G401 (cell line): ENCODE results near the gene NUDT16L1. TPM values are rescaled to one million over a fixed set of nuclear protein-coding genes. Genes with fewer than 3 reads are reported as not detected.
"Not testable (repeated sequence)": the region's sequence is repeated elsewhere in the genome, so short reads cannot be mapped to it uniquely, and the experiment has no call there.

Source experiments
- DNase-seq: peaks from one replicate; pipeline ENCODE4 v3.0.0-alpha.2; 2015; ENCODE audit warnings: low spot score
- in situ Hi-C: cut with HindIII; loops from 2 replicates; pipeline ENCODE4 v1.10.0; 2016; ENCODE audit warnings: low sequenced_read_pairs, mixed read lengths
- total RNA-seq: library from RNA; depleted of rRNA; stranded (reverse); fragments of >200 nt; shearing (Covaris generic); gene quantifications from 2 replicates; pipeline ENCODE4 v1.2.3, GENCODE V29; 2014; rRNA removed

NUDT16L1 gene
- total RNA-seq, 1 experiment from 2014 or later: 71.5 TPM

DNA sequence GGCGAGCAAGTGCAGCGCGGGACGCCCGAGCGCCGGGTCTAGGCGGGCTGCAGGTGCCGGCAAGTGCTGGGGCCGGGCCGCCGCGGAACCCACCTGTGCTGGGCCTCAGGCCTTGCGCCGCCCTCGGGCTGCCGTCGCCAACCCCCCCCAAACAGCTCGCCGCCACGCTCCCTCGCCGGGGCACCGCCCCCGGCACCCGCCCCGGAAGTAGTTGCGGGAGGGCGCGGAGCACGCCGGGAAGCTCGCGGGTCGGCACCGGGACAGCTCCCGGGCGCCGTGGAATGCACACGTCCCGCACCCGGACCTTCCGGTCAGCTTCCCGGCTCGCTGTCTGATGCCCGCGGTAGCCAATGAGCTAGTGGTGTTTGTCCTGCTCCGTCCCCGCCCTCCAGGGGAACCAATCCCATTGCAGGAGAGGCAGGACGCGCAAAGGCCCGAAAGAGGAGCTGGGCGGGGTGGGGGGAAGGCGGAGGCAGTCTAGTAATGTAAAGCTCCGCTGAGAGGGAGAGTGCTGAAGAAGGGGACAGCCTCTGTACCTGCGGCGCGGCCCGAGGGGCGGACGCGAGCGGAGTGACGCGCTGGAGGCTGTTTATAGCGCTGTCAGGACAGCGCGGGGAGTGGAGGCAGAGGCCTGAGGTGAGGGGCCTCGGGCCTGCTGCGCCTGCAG, 40.8 kb downstream of the NUDT16L1 start, which contains the start of the genes ANKS3 and DNAAF8:
Gene ANKS3, minus strand, starts transcription at position 209 of the 667 bp plus-strand sequence. CDS start 4,122 bp downstream, outside the sequence.
Gene DNAAF8, plus strand, starts transcription at position 475 of the 667 bp plus-strand sequence. CDS start 1,978 bp downstream, outside the sequence.
- DNase-seq: peak; percentile 99
- in situ Hi-C loops: no loop called here

DNA sequence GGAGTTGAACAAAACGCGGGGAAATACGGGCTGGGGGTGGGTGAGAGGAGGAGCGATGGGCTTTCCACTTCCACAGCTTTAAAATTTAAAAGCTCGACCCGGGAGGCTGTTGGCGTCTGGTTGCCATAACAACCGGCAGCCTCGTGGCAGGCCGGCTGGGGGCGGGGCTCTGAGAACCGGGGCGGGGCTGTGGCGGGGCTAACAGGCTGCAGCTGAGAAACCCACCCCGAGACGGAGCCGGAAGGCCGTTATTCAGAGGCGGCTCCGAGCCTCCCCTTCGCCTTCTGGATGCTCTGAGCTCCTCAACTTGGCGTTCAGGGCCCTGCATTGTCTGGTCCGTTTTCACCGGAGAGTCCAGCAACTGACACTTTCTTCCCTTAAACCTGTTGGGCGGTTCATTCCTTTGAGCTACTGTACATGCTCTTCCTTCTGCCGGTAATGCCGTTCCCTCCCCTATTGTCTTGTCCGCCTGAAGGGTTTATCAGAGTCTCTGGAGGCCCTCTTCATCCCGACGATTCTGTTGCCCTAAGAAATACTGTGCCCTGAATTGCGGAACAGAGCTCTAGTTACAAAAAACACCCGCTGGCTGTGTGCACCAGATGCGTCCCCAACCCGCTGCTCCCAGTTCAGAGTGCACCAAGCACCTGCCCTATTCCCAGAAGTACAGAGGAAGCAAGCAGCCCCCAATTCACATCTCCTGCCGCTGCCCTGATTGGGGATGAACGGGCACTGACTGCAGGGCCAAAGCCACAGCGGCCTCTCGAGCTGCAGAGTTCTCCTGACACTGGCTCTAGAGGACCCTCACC, 41.6 kb downstream of the NUDT16L1 start:
- in situ Hi-C loops: no loop called here
- peak; percentile 72 for DNase-seq

DNA sequence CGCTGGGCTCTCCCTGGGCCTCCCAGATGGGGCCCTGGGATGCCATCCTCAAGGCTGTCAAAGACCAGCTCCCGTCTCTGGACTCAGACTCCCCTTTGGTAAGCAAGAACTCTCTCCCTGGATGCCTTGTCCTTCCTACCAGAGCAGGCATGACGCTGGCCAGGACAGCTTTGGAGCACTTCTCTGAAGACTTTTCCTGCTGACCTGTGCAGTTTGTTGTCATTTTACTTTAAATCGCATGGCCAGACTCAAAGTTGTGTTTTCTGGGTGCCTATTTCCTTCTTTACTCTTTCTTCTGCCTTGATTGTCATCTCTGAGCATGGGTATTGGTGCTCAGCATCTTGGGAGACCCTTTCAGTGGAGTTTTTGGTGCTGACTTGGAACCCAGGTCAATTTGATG, 43.2 kb downstream of the NUDT16L1 start:
- in situ Hi-C loops: no loop called here
- no peak for DNase-seq

DNA sequence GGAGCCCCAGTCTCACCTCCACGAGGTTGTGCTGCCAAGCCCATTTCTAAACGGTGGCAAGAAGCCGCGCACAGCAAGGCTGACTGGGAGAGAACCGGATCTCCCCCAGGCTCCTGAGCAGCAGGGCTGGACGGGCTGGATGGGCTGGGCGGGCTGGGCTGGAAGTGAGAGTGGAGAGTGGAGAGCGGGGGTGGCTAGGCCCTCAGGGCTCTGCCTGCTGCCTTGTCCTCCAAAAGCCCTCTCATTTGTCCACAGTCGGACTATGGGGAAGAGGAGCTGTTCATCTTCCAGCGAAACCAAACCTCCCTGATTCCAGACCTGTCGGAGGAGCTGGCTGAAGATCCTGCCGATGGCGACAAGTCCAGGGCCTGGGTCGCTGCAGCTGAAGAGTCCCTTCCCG, 44.2 kb downstream of the NUDT16L1 start:
- in situ Hi-C loops: no loop called here

DNA sequence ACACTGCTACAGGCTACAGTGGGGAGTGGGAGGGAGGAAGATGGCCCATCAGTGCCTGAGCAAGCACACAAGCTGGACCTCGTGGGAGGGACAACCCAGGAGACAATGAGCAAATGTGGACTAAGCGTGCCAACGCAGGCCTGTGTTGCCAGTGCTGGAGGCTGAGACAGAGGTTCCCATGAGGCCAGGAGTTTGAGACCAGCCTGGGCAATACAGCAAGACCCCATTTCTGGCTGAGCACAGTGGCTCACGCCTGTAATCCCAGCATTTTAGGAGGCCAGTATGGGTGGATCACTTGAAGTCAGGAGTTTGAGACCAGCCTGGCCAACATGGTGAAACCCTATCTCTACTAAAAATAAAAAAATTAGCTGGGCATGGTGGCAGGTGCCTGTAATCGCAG, 45.0 kb downstream of the NUDT16L1 start:
- DNase-seq, in situ Hi-C loops: not testable (repeated sequence)

More for the DNA sequence above, 44.2 kb downstream of the NUDT16L1 start:
- DNase-seq: no peak

DNA sequence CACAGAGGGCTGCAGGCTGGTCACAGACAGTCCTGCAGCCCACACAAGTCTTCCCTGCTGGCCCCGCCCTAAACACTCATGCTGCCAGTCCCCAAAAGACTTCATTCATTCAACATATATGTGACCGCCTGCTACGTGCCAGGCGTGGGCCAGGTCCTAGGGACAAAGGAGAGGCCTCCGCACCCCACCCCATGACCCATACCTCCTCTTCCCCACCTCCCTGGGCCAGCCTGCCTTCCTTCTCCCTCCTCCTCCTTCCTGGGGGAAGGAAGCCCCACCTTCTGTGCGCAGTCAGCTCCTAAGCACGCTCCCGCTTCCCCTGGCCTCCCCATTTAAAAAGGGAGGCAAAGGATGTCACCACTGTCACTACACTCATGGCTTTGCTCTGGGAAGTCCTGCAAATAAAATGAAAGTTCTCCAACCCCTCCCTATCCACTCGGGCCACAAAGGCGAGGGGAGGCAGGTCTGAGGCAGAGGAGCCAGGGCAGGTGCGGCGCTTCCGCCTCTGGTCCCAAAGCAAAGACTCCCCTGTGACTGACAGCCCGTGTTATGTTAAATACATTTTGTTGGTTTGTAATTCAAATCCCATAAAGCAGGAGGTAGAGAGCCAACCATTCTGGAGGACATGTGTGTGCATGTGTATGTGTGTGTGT, 50.0 kb downstream of the NUDT16L1 start:
- DNase-seq: no peak
- in situ Hi-C loops: no loop called here

DNA sequence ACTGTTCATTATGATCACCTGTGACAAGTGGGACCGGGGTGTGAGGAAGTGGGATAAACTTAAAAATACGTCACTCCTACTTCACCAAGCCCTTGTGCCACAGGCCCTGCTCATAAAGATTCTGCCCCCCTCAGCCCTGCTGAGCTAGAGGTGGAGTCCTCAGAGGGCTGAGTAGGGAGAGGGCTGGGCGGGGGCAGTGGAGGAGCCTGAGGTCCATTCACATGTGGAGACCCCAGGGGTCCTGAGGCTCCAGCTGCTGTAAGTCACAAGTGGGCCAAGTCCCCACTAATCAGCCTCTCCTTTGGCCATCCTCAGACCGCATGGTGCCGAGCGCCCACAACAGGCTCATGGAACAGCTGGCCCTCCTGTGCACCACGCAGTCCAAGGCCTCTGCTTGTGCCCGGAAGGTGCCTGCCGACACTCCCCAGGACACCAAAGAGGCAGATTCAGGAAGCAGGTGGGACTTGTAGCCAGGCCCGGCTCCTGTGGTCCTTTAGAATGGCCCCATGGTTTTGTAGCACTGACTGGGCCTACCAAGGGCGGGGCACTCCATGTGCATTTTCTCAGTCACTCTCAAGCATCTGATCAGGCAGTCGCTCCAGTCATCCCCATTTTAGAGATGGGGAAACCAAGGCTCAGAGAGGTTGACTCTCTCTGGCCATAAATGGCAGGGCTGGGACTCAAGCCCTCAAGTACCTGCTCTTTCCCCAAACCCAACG, 51.4 kb downstream of the NUDT16L1 start:
- in situ Hi-C loops: no loop called here
- no peak for DNase-seq

DNA sequence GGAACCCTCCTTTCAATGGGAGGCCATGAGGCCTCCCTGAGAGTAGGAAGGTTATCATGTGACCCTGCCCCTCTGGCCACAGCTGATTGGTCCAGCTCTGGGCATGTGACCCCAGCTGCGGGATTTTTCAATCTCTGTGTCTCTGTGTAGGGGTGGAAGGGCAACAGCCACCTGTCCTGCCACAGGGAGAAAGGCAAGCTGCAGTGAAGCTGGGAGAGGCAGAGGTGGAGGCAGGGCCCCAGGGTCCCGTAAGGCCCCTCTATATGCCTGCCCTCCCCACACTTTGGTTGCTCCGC, 51.9 kb downstream of the NUDT16L1 start:
- no peak for DNase-seq
- in situ Hi-C loops: no loop called here

Other genes starting within 250 kb of the NUDT16L1 start
- gene NMRAL1, start 218.9 kb upstream of the NUDT16L1 start, total RNA-seq: 166 and 212 TPM in 2 replicates
- gene HMOX2, start 217.2 kb upstream of the NUDT16L1 start, total RNA-seq: 94.3 and 99.9 TPM in 2 replicates
- 12.4 and 17.2 TPM in 2 replicates for gene CDIP1, start 154.8 kb upstream of the NUDT16L1 start, total RNA-seq
- 0.17 TPM in 1 of 2 replicates, not detected in the other for gene C16orf96, start 137.2 kb upstream of the NUDT16L1 start, total RNA-seq
- 12.4 and 15.6 TPM in 2 replicates for gene UBALD1, start 78.7 kb upstream of the NUDT16L1 start, total RNA-seq
- gene MGRN1, start 68.7 kb upstream of the NUDT16L1 start, total RNA-seq: 13.3 and 21.4 TPM in 2 replicates
- 12.8 and 18.0 TPM in 2 replicates for gene ANKS3, start 40.7 kb downstream of the NUDT16L1 start, total RNA-seq
- gene DNAAF8, start 41.0 kb downstream of the NUDT16L1 start, total RNA-seq: not detected in 2 replicates
- 11.0 and 16.2 TPM in 2 replicates for gene ZNF500, start 73.6 kb downstream of the NUDT16L1 start, total RNA-seq
- not detected in 2 replicates for gene SEPTIN12, start 94.8 kb downstream of the NUDT16L1 start, total RNA-seq
- gene SMIM22, start 101.8 kb downstream of the NUDT16L1 start, total RNA-seq: not detected in 2 replicates
- 25.9 and 30.4 TPM in 2 replicates for gene ROGDI, start 109.1 kb downstream of the NUDT16L1 start, total RNA-seq
- 79.9 and 82.0 TPM in 2 replicates for gene GLYR1, start 153.7 kb downstream of the NUDT16L1 start, total RNA-seq
- 22.6 and 24.7 TPM in 2 replicates for gene UBN1, start 153.9 kb downstream of the NUDT16L1 start, total RNA-seq
- 33.2 and 41.0 TPM in 2 replicates for gene PPL, start 243.6 kb downstream of the NUDT16L1 start, total RNA-seq